ENCODE measurements around the gene LAMC3. TPM values are rescaled to one million over a fixed set of nuclear protein-coding genes. Genes with fewer than 3 reads are reported as not detected.

LAMC3 gene
- total RNA-seq, 1 donor from 2014 or later = 0.07 TPM

Other genes starting within 250 kb of the LAMC3 start
- 33.8 and 35.1 TPM in 2 replicates for gene ABL1, start 173.9 kb upstream of the LAMC3 start, total RNA-seq
- not detected in 2 replicates for gene QRFP, start 112.4 kb upstream of the LAMC3 start, total RNA-seq
- not detected in 2 replicates for gene FIBCD1, start 69.9 kb upstream of the LAMC3 start, total RNA-seq
- 0.10 TPM in 2 replicates for gene AIF1L, start 87.4 kb downstream of the LAMC3 start, total RNA-seq
- 68.0 and 78.4 TPM in 2 replicates for gene NUP214, start 116.4 kb downstream of the LAMC3 start, total RNA-seq

All from T-helper 1 cell treated with Interleukin-12 subunit alpha and Interleukin-12 subunit beta and Interleukin-4 antibody, amounts not matched to agents 30 ng/mL and 1 ng/mL, for 36 hours (primary cell).